Measurements from ENCODE around the gene SLC12A7.

DNA sequence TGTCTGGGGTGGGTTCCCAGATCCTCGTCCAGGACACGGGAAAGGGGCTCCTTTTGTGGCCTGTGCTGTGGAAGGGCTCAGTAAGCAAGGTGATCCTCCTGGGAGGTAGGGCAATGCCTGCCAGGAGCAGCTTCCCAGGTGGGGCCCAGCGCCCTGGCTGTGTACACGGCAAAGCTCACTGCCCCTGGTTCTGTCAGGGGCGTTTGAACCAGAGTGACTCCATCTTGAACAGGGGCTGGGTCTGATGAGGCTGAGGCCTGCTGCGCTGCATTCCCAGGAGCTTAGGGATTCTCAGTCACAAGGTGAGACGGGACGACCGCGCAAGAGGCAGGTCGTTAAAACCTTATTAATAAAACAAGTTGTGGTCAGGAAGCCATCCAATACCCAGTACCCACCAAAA lies 19.9 kb upstream of the SLC12A7 start:
- TF ChIP-seq, protein P1, sequence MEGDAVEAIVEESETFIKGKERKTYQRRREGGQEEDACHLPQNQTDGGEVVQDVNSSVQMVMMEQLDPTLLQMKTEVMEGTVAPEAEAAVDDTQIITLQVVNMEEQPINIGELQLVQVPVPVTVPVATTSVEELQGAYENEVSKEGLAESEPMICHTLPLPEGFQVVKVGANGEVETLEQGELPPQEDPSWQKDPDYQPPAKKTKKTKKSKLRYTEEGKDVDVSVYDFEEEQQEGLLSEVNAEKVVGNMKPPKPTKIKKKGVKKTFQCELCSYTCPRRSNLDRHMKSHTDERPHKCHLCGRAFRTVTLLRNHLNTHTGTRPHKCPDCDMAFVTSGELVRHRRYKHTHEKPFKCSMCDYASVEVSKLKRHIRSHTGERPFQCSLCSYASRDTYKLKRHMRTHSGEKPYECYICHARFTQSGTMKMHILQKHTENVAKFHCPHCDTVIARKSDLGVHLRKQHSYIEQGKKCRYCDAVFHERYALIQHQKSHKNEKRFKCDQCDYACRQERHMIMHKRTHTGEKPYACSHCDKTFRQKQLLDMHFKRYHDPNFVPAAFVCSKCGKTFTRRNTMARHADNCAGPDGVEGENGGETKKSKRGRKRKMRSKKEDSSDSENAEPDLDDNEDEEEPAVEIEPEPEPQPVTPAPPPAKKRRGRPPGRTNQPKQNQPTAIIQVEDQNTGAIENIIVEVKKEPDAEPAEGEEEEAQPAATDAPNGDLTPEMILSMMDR (conservative IDR thresholded peaks at IDR 0.05 in 1 of 2, IDR thresholded peaks at IDR 0.05 in 1 of 2; ENCODE audit: low read depth in 1 of 2, low read length in 2 of 2): no peak
- TF ChIP-seq EZH2 (IDR thresholded peaks at IDR 0.05; ENCODE audit: low read length, missing control alignments): no peak
